HEK293 (cell line): ENCODE data around the gene PLS1.
A peak's percentile ranks its signal among the peaks of the same experiment; 100 is the strongest.

Experiments used
- HOXA7 ChIP-seq: sonication (generic); formaldehyde crosslinking; IDR thresholded peaks from 2 replicates; pipeline ENCODE4 v1.8.1; 2022; ENCODE audit warnings: missing genetic modification reagents, borderline replicate concordance
- SETDB1 ChIP-seq: IDR thresholded peaks from one replicate; pipeline ENCODE4 v1.6.1; 2017; ENCODE audit warnings: mild to moderate bottlenecking, low read length, moderate library complexity, mixed read lengths; ENCODE audit not compliant: insufficient read length
- YY2 ChIP-seq: fragments of 450-650 bp; formaldehyde crosslinking; IDR thresholded peaks from 2 replicates; pipeline ENCODE4 v1.5.1; 2016; ENCODE audit warnings: missing biosample characterization, missing genetic modification characterization
- ZBTB17 ChIP-seq: fragments of 450-650 bp; formaldehyde crosslinking; IDR thresholded peaks from 2 replicates; pipeline ENCODE4 v1.5.1; 2016; ENCODE audit warnings: missing biosample characterization, missing genetic modification characterization
- ZBTB20 ChIP-seq: fragments of 450-650 bp; formaldehyde crosslinking; IDR thresholded peaks from 2 replicates; pipeline ENCODE4 v1.5.1; 2016; ENCODE audit warnings: missing biosample characterization, missing genetic modification characterization
- ZBTB8A ChIP-seq: fragments of 450-650 bp; formaldehyde crosslinking; IDR thresholded peaks from 2 replicates; pipeline ENCODE4 v1.5.1; 2016; ENCODE audit warnings: missing biosample characterization, missing genetic modification characterization
- ZNF112 ChIP-seq: fragments of 450-650 bp; formaldehyde crosslinking; IDR thresholded peaks from 2 replicates; pipeline ENCODE4 v1.5.0; 2017; ENCODE audit warnings: missing biosample characterization, missing genetic modification characterization
- ZNF175 ChIP-seq: fragments of 450-650 bp; formaldehyde crosslinking; IDR thresholded peaks from 2 replicates; pipeline ENCODE4 v1.5.1; 2016; ENCODE audit warnings: missing biosample characterization, missing genetic modification characterization
- ZNF274 ChIP-seq, 2 experiments: fragments of 200-500 bp in 1 of 2; fragments of 450-650 bp in 1 of 2; sonication (Bioruptor generic) in 1 of 2; formaldehyde crosslinking in 1 of 2; IDR thresholded peaks; 2 replicates each; pipeline versions ENCODE4 v1.5.1 to v1.6.1; 2014 to 2016; ENCODE audit warnings: borderline replicate concordance in 1 of 2, inconsistent platforms in 1 of 2, low read length in 1 of 2, missing biosample characterization in 1 of 2, missing genetic modification characterization in 1 of 2
- ZNF394 ChIP-seq: fragments of 450-650 bp; formaldehyde crosslinking; IDR thresholded peaks from 2 replicates; pipeline ENCODE4 v1.5.1; 2016; ENCODE audit warnings: missing biosample characterization, missing genetic modification characterization, mild to moderate bottlenecking, moderate library complexity, borderline replicate concordance
- ZNF473 ChIP-seq: fragments of 450-650 bp; formaldehyde crosslinking; IDR thresholded peaks from 2 replicates; pipeline ENCODE4 v1.5.1; 2017; ENCODE audit warnings: missing biosample characterization, missing genetic modification characterization
- ZNF701 ChIP-seq: fragments of 450-650 bp; formaldehyde crosslinking; IDR thresholded peaks from 2 replicates; pipeline ENCODE4 v1.5.1; 2016; ENCODE audit warnings: missing biosample characterization, missing genetic modification characterization
- TF ChIP-seq, protein P1 (sequence below): fragments of 450-650 bp; formaldehyde crosslinking; IDR thresholded peaks from 2 replicates; pipeline ENCODE4 v1.5.0; 2017; ENCODE audit warnings: missing biosample characterization, missing genetic modification characterization, borderline replicate concordance
- TF ChIP-seq, protein P2 (sequence below): fragments of 450-650 bp; formaldehyde crosslinking; IDR thresholded peaks from 2 replicates; pipeline ENCODE4 v1.5.1; 2016; ENCODE audit warnings: missing biosample characterization, missing genetic modification characterization
- TF ChIP-seq, protein P3 (sequence below): fragments of 450-650 bp; formaldehyde crosslinking; IDR thresholded peaks from 2 replicates; pipeline ENCODE4 v1.5.1; 2016; ENCODE audit warnings: missing biosample characterization, missing genetic modification characterization
- TF ChIP-seq, protein P4 (sequence below): fragments of 450-650 bp; formaldehyde crosslinking; IDR thresholded peaks from 2 replicates; pipeline ENCODE4 v1.5.1; 2016; ENCODE audit warnings: missing biosample characterization, missing genetic modification characterization
- TF ChIP-seq, protein P5 (sequence below): fragments of 450-650 bp; formaldehyde crosslinking; IDR thresholded peaks from 2 replicates; pipeline ENCODE4 v1.5.1; 2016; ENCODE audit warnings: missing biosample characterization, missing genetic modification characterization
- TF ChIP-seq, protein P6 (sequence below): fragments of 450-650 bp; formaldehyde crosslinking; conservative IDR thresholded peaks from 2 replicates; pipeline ENCODE4 v1.5.1; 2016; ENCODE audit warnings: low read depth, missing biosample characterization, missing genetic modification characterization
- TF ChIP-seq, protein P7 (sequence below): fragments of 450-650 bp; formaldehyde crosslinking; IDR thresholded peaks from 2 replicates; pipeline ENCODE4 v1.5.1; 2017; ENCODE audit warnings: missing biosample characterization, missing genetic modification characterization

The PLS1 gene

DNA sequence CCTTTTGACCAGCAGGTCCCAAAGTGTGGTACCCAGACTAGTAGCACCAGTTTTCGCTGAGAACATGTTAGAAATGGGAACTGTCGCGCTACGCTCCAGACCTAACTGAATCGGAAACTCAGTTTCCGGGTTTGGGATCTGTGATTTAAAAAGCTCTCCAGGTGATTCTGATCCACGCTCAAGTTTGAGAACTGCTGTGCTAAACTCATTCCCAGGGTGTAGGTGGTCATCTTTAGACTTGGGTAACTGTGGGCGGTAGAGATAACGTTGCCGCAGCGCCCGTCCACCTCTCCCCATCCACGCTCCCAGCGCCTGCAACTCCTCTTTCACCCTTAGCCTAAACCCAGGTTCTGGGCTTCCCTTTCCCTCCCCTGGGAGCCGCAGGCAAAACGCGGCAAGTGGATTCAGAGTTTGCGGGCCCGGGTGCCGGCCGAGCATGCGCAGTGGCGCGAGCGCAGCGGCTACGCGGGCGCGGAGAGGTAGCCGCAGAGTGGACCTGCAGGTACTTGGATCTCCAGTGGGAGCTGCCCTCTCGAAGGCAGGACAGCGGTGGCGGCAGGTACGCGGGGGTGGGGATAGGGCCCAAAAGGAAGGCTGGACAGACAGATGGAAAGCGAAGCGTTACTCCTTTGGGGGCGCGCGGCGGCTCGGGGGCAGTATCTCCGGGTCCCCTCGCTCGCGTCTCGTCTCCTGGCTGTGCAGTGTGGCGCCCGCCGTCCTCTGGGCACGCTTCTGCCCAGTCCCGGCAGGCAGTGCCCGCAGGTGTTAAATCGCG, at the start of gene PLS1 (continued):
- TF ChIP-seq, protein P1, sequence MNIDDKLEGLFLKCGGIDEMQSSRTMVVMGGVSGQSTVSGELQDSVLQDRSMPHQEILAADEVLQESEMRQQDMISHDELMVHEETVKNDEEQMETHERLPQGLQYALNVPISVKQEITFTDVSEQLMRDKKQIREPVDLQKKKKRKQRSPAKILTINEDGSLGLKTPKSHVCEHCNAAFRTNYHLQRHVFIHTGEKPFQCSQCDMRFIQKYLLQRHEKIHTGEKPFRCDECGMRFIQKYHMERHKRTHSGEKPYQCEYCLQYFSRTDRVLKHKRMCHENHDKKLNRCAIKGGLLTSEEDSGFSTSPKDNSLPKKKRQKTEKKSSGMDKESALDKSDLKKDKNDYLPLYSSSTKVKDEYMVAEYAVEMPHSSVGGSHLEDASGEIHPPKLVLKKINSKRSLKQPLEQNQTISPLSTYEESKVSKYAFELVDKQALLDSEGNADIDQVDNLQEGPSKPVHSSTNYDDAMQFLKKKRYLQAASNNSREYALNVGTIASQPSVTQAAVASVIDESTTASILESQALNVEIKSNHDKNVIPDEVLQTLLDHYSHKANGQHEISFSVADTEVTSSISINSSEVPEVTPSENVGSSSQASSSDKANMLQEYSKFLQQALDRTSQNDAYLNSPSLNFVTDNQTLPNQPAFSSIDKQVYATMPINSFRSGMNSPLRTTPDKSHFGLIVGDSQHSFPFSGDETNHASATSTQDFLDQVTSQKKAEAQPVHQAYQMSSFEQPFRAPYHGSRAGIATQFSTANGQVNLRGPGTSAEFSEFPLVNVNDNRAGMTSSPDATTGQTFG, result no peak
- TF ChIP-seq HOXA7, result no peak
- no peak for TF ChIP-seq ZNF274 (IDR thresholded peaks at IDR 0.05; ENCODE audit: low read length)
- no peak for TF ChIP-seq ZNF274 (tag by site-specific recombination; IDR thresholded peaks at IDR 0.05; ENCODE audit: borderline replicate concordance)
- TF ChIP-seq, protein P2, sequence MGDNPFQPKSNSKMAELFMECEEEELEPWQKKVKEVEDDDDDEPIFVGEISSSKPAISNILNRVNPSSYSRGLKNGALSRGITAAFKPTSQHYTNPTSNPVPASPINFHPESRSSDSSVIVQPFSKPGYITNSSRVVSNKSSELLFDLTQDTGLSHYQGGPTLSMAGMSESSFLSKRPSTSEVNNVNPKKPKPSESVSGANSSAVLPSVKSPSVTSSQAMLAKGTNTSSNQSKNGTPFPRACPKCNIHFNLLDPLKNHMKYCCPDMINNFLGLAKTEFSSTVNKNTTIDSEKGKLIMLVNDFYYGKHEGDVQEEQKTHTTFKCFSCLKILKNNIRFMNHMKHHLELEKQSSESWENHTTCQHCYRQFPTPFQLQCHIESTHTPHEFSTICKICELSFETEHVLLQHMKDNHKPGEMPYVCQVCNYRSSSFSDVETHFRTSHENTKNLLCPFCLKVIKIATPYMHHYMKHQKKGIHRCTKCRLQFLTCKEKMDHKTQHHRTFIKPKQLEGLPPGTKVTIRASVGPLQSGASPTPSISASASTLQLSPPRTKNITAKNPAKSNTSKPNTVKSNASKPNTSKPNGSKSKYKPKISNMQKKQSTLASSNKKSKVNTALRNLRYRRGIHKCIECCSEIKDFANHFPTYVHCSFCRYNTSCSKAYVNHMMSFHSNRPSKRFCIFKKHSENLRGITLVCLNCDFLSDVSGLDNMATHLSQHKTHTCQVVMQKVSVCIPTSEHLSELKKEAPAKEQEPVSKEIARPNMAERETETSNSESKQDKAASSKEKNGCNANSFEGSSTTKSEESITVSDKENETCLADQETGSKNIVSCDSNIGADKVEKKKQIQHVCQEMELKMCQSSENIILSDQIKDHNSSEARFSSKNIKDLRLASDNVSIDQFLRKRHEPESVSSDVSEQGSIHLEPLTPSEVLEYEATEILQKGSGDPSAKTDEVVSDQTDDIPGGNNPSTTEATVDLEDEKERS (tag by site-specific recombination), result no peak
- no peak for TF ChIP-seq ZNF175 (tag by site-specific recombination)
- TF ChIP-seq, protein P3, sequence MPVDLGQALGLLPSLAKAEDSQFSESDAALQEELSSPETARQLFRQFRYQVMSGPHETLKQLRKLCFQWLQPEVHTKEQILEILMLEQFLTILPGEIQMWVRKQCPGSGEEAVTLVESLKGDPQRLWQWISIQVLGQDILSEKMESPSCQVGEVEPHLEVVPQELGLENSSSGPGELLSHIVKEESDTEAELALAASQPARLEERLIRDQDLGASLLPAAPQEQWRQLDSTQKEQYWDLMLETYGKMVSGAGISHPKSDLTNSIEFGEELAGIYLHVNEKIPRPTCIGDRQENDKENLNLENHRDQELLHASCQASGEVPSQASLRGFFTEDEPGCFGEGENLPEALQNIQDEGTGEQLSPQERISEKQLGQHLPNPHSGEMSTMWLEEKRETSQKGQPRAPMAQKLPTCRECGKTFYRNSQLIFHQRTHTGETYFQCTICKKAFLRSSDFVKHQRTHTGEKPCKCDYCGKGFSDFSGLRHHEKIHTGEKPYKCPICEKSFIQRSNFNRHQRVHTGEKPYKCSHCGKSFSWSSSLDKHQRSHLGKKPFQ (tag by site-specific recombination), result no peak
- TF ChIP-seq, protein P4, sequence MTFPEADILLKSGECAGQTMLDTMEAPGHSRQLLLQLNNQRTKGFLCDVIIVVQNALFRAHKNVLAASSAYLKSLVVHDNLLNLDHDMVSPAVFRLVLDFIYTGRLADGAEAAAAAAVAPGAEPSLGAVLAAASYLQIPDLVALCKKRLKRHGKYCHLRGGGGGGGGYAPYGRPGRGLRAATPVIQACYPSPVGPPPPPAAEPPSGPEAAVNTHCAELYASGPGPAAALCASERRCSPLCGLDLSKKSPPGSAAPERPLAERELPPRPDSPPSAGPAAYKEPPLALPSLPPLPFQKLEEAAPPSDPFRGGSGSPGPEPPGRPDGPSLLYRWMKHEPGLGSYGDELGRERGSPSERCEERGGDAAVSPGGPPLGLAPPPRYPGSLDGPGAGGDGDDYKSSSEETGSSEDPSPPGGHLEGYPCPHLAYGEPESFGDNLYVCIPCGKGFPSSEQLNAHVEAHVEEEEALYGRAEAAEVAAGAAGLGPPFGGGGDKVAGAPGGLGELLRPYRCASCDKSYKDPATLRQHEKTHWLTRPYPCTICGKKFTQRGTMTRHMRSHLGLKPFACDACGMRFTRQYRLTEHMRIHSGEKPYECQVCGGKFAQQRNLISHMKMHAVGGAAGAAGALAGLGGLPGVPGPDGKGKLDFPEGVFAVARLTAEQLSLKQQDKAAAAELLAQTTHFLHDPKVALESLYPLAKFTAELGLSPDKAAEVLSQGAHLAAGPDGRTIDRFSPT (tag by site-specific recombination), result peak; percentile 91
- TF ChIP-seq ZBTB8A, result peak; percentile 87
- no peak for TF ChIP-seq ZNF701 (tag by site-specific recombination)
- no peak for TF ChIP-seq YY2 (tag by site-specific recombination)
- TF ChIP-seq ZBTB17 (tag by site-specific recombination), result peak; percentile 95
- peak; percentile 98 for TF ChIP-seq ZBTB20 (tag by site-specific recombination)
- TF ChIP-seq, protein P5, sequence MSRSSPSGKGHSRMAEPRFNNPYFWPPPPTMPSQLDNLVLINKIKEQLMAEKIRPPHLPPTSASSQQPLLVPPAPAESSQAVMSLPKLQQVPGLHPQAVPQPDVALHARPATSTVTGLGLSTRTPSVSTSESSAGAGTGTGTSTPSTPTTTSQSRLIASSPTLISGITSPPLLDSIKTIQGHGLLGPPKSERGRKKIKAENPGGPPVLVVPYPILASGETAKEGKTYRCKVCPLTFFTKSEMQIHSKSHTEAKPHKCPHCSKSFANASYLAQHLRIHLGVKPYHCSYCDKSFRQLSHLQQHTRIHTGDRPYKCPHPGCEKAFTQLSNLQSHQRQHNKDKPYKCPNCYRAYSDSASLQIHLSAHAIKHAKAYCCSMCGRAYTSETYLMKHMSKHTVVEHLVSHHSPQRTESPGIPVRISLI, result no peak
- TF ChIP-seq, protein P6, sequence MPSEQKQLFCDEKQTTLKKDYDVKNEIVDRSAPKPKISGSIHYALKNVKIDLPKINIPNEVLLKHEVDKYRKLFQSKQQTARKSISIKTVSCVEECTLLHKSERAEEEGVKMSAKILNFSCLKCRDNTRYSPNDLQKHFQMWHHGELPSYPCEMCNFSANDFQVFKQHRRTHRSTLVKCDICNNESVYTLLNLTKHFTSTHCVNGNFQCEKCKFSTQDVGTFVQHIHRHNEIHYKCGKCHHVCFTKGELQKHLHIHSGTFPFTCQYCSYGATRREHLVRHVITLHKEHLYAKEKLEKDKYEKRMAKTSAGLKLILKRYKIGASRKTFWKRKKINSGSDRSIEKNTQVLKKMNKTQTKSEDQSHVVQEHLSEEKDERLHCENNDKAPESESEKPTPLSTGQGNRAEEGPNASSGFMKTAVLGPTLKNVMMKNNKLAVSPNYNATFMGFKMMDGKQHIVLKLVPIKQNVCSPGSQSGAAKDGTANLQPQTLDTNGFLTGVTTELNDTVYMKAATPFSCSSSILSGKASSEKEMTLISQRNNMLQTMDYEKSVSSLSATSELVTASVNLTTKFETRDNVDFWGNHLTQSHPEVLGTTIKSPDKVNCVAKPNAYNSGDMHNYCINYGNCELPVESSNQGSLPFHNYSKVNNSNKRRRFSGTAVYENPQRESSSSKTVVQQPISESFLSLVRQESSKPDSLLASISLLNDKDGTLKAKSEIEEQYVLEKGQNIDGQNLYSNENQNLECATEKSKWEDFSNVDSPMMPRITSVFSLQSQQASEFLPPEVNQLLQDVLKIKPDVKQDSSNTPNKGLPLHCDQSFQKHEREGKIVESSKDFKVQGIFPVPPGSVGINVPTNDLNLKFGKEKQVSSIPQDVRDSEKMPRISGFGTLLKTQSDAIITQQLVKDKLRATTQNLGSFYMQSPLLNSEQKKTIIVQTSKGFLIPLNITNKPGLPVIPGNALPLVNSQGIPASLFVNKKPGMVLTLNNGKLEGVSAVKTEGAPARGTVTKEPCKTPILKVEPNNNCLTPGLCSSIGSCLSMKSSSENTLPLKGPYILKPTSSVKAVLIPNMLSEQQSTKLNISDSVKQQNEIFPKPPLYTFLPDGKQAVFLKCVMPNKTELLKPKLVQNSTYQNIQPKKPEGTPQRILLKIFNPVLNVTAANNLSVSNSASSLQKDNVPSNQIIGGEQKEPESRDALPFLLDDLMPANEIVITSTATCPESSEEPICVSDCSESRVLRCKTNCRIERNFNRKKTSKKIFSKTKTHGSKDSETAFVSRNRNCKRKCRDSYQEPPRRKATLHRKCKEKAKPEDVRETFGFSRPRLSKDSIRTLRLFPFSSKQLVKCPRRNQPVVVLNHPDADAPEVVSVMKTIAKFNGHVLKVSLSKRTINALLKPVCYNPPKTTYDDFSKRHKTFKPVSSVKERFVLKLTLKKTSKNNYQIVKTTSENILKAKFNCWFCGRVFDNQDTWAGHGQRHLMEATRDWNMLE (tag by site-specific recombination), result no peak
- no peak for TF ChIP-seq SETDB1
- no peak for TF ChIP-seq ZNF112 (tag by site-specific recombination)
- TF ChIP-seq, protein P7, sequence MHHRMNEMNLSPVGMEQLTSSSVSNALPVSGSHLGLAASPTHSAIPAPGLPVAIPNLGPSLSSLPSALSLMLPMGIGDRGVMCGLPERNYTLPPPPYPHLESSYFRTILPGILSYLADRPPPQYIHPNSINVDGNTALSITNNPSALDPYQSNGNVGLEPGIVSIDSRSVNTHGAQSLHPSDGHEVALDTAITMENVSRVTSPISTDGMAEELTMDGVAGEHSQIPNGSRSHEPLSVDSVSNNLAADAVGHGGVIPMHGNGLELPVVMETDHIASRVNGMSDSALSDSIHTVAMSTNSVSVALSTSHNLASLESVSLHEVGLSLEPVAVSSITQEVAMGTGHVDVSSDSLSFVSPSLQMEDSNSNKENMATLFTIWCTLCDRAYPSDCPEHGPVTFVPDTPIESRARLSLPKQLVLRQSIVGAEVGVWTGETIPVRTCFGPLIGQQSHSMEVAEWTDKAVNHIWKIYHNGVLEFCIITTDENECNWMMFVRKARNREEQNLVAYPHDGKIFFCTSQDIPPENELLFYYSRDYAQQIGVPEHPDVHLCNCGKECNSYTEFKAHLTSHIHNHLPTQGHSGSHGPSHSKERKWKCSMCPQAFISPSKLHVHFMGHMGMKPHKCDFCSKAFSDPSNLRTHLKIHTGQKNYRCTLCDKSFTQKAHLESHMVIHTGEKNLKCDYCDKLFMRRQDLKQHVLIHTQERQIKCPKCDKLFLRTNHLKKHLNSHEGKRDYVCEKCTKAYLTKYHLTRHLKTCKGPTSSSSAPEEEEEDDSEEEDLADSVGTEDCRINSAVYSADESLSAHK, result no peak
- TF ChIP-seq ZNF473 (tag by site-specific recombination), result no peak
- no peak; the same call in 1 of the 2 replicates for TF ChIP-seq ZNF394
